WI38 (cell line): ENCODE data around the gene POLA1.

ENCODE experiments used
- H3K4me3 ChIP-seq: 2 replicates; pipeline ENCODE4 v1.5.1; 2011; ENCODE audit warnings: low read depth, mild to moderate bottlenecking, control low read depth, low read length
- CTCF ChIP-seq: IDR thresholded peaks from 2 replicates; pipeline ENCODE4 v1.5.1; 2012; ENCODE audit warnings: low read depth, mild to moderate bottlenecking, control low read depth, low read length

POLA1 gene

DNA sequence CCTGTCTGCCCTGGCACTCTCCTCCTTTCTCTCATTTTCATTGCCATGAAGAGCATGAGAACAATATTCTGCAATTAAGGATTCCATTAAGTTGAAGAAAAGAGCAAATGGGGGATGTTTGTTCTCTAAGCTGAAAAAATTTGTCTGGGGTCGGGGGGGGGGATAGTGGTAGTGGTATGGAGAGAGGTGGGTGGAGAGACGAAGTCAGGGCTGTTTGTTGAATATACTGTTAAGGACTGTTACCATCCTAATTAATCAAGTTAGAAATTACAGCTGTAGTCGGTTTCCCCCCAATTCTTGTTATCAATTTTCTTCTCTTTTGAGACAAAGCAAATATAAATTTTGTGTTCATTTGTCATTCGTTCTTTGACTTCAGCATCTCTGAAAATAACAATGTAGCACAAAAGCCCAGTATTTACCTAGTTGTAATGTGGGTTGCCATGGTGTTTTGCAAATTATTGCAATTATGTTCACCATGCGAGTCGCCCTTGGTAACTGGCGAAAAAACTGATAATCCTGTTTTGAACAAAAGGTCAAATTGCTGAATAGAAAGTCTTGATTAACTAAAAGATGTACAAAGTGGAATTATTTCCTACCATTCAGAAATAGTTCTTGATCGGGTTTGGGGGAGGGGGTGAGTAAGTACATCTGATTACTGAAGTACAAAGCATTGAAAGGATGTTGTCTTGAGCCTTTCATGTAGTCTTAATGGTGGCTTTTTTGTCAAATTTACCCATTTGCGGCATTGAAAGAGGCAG is 183.0 kb downstream of the POLA1 start:
- H3K4me3 ChIP-seq = no peak overlapping the region
- TF ChIP-seq CTCF = no peak

GRCh38 chrX:24877288-24877664 is 183.6 kb downstream of the POLA1 start:
- no peak overlapping the region for H3K4me3 ChIP-seq
- no peak for TF ChIP-seq CTCF

GRCh38 chrX:24877854-24878650 is 184.3 kb downstream of the POLA1 start:
- no peak overlapping the region for H3K4me3 ChIP-seq
- TF ChIP-seq CTCF = no peak

DNA sequence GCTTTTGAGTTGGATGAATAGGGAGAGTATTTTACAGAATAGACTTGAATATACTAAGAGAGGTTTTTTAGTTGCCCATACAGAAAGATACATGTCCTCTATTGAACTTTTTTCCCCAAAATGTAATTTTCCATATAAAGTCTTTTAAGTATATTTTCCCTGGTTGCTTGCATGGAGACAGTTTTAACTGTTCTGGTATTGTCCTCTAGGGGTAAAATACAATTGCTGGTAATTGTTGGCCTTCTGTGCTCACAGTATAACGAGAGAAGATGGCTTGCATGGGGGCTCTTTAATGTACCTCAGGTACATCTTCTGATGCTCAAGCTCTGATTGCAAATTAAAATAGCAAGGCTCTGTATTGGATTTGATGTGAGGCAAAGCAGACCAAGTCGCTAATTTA is 186.0 kb downstream of the POLA1 start:
- no peak overlapping the region for H3K4me3 ChIP-seq
- no peak for TF ChIP-seq CTCF

DNA sequence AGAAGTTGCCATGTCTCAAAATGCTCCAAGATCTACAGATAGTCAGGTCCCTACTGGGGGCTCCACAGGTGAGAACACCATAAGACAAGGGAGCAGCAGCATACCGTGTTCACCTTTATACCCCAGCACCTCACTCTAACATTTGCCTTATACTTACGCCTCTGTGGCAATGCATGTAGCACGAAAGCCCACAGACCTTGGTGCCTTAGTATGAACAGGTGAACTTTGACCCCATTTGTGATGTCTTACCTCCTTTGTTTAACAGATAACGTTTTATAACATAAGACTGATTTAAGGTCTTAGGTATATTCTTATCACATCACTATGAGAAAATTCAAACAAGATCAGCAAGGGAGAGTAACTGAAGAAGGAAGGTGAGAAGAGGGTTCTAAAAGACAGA is 193.2 kb downstream of the POLA1 start:
- H3K4me3 ChIP-seq = no peak overlapping the region
- TF ChIP-seq CTCF = no peak

GRCh38 chrX:24890677-24891076 is 197.0 kb downstream of the POLA1 start:
- no peak overlapping the region for H3K4me3 ChIP-seq
- no peak for TF ChIP-seq CTCF

DNA sequence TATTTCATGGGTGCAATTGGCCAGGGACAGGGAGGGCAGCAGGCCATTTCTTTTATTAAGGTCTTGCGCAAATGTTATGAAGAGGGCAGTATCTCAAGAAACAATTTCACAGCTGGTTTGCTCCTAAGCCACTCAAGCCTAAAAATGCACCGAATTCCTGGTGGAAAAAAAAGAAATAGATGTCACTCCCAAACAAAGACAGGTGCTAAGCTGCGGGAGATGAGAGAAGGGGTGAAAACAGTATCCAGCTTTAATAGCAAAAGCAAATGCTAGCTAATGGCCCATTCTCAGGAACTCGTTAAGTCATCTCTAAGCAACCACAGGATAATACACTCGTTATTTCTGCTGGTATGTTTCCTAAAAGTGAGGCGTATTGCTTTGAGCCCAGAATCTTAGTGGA is 205.7 kb downstream of the POLA1 start:
- no peak overlapping the region for H3K4me3 ChIP-seq
- no peak for TF ChIP-seq CTCF
